GM19239 (cell line): ENCODE results near the gene SND1.
"Not testable (repeated sequence)": the region's sequence is repeated elsewhere in the genome, so short reads cannot be mapped to it uniquely, and the experiment has no call there.

Experiments
- DNase-seq: peaks from one replicate; pipeline ENCODE4 v3.0.0; 2011; ENCODE audit warnings: low spot score; ENCODE audit not compliant: insufficient read length
- FAIRE-seq: peaks from 2 replicates; lab custom pipeline; 2011; peaks lifted over from hg19 to GRCh38; lab: Jason Lieb, UNC

SND1 gene

GRCh38 chr7:127895814-127896280 lies 243.9 kb downstream of the SND1 start:
- FAIRE-seq, result no peak
- DNase-seq, result no peak

GRCh38 chr7:127896659-127897058 lies 244.7 kb downstream of the SND1 start:
- FAIRE-seq (no peak), DNase-seq (no peak)

- no peak for FAIRE-seq
- no peak for DNase-seq
Observed at GRCh38 chr7:127897704-127898454, 245.9 kb downstream of the SND1 start.

GRCh38 chr7:127899411-127899810 lies 247.4 kb downstream of the SND1 start:
- no peak for DNase-seq
- no peak for FAIRE-seq

GRCh38 chr7:127900141-127900540 lies 248.1 kb downstream of the SND1 start:
- FAIRE-seq (no peak), DNase-seq (no peak)

- peak; percentile 21 for FAIRE-seq
- DNase-seq, result no peak
Observed at GRCh38 chr7:127900732-127901685, 249.0 kb downstream of the SND1 start.

GRCh38 chr7:127901895-127902703 lies 250.1 kb downstream of the SND1 start:
- DNase-seq (no peak), FAIRE-seq (peak; percentile 14)

- not testable (repeated sequence) for FAIRE-seq, DNase-seq
Observed at GRCh38 chr7:127902753-127903152, 250.8 kb downstream of the SND1 start.

- no peak for FAIRE-seq
- no peak for DNase-seq
Observed at GRCh38 chr7:127903892-127904669, 252.1 kb downstream of the SND1 start.

- FAIRE-seq, result no peak
- DNase-seq, result no peak
Observed at GRCh38 chr7:127904670-127904985, 252.6 kb downstream of the SND1 start.

- no peak for DNase-seq
- FAIRE-seq, result no peak
Observed at GRCh38 chr7:127905021-127905420, 253.0 kb downstream of the SND1 start.

GRCh38 chr7:127905491-127906330 lies 253.7 kb downstream of the SND1 start:
- FAIRE-seq (no peak), DNase-seq (no peak)

- no peak for FAIRE-seq
- no peak for DNase-seq
Observed at GRCh38 chr7:127907110-127908040, 255.4 kb downstream of the SND1 start.

GRCh38 chr7:127908430-127909258 lies 256.6 kb downstream of the SND1 start:
- DNase-seq, result no peak
- FAIRE-seq, result no peak

GRCh38 chr7:127909424-127910152 lies 257.6 kb downstream of the SND1 start:
- no peak for FAIRE-seq
- no peak for DNase-seq

- no peak for DNase-seq
- no peak for FAIRE-seq
Observed at GRCh38 chr7:127910670-127911069, 258.7 kb downstream of the SND1 start.
